ENCODE data around the gene CST3. TPM values are rescaled to one million over a fixed set of nuclear protein-coding genes. Genes with fewer than 3 reads are reported as not detected.

CST3 gene
- total RNA-seq, 1 donor from 2014 or later: 440 TPM

Other genes starting within 250 kb of the CST3 start
- gene NAPB, start 216.5 kb downstream of the CST3 start, total RNA-seq: 4.5 and 7.5 TPM in 2 replicates
- gene CSTL1, start 198.3 kb downstream of the CST3 start, total RNA-seq: not detected in 2 replicates
- gene CST11, start 185.1 kb downstream of the CST3 start, total RNA-seq: not detected in 2 replicates
- not detected in 2 replicates for gene CST8, start 146.8 kb downstream of the CST3 start, total RNA-seq
- not detected in 2 replicates for gene CST9L, start 69.5 kb downstream of the CST3 start, total RNA-seq
- not detected in 2 replicates for gene CST9, start 32.0 kb downstream of the CST3 start, total RNA-seq
- not detected in 2 replicates for gene CST4, start 51.1 kb upstream of the CST3 start, total RNA-seq
- gene CST1, start 113.0 kb upstream of the CST3 start, total RNA-seq: 18.0 and 24.5 TPM in 2 replicates
- gene CST2, start 188.8 kb upstream of the CST3 start, total RNA-seq: not detected in 2 replicates
- not detected in 2 replicates for gene CST5, start 241.8 kb upstream of the CST3 start, total RNA-seq